ENCODE results near the gene SPAG17. TPM values are rescaled to one million over a fixed set of nuclear protein-coding genes. Genes with fewer than 3 reads are reported as not detected.

SPAG17 gene
- total RNA-seq = 0.52 TPM

DNA sequence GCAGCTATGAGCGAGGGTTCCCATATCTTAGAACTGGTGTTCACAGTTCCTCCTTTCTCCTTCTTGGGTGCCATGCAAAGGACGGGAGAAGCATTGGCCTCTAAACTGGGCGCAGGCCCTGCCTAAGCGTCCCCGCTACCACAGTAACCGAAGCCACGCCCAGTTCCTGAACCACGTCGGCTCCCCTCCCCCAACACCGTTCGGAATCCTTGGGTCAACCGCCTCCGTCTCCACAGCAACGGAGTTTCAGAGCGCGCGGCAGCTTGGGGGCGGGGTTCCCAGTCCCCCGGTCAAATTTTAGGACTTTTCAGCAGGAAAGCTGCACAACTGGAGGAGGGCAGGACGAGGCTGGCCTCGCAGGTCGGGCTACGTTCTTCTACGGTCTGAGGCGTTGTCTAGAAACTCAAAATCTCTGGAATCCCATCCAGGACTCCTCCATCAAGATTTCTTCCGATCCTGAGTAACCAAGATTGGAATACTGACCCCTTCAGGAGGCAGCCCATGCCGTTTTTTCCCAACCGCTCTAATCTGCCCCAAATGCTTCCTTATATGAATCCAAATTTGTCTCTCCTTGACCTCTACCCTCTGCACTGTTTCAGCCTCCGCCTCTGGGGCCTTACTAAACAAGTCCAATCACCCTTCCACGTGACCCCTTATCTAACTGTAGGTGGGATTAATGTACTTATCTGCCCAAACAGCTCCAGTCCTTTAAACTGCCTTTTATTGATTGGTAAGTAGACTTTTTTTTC, at the start of gene SPAG17:
SPAG17 (minus strand) TSS at position 145 of the 749 bp plus-strand sequence; CDS start at position 74, 71 bp downstream.
- H3K4me3 ChIP-seq (ENCODE audit: low read length in 3 of 3) = peak within 1 kb of the TSS; percentile 56 to 63 (median 56)
- H3K9me3 ChIP-seq (ENCODE audit: control insufficient read depth in 3 of 3, low read length in 3 of 3) = no peaks in the 10 kb centered on the region
- no peak within 1 kb of the TSS for H3K27ac ChIP-seq (ENCODE audit: low read depth, low read length)
- H3K9ac ChIP-seq (ENCODE audit: low read depth in 1 of 3, low read length in 3 of 3) = peak within 1 kb of the TSS in 1 of 3 donors; percentile 42
- no peaks in the 10 kb centered on the region for H3K27me3 ChIP-seq (ENCODE audit: control insufficient read depth in 3 of 3, insufficient read depth in 3 of 3, low read length in 3 of 3)
- H3K36me3 ChIP-seq (ENCODE audit: control insufficient read depth in 3 of 3, insufficient read depth in 3 of 3, low read length in 3 of 3) = no peaks in the 10 kb centered on the region
- H3K4me1 ChIP-seq (ENCODE audit: control insufficient read depth in 3 of 3, insufficient read depth in 3 of 3, low read length in 3 of 3) = peaks cover 0 to 6% (median 0%) of the 10 kb centered on the region in 3 donors

DNA sequence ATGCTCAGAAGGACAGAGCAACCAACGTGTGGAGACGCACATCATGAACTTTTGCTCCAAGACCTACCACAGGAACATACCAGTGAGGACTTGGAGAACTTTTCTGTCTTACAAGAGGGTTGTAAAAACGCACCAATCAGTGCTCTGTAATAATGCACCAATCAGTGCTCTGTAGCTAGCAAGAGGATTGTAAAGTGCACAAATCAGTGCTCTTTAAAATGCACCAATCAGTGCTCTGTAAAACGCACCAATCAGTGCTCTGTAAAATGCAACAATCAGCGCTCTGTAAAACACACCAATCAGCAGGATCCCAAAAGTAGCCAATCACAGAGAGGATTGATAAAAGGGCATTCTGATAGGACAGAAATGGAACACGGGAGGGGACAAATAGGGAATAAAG, 40.4 kb upstream of the SPAG17 start:
- Histone ChIP-seq H3K27me3 (ENCODE audit: control insufficient read depth in 3 of 3, insufficient read depth in 3 of 3, low read length in 3 of 3) (no peaks in the 10 kb centered on the region), H3K9me3 (ENCODE audit: control insufficient read depth in 3 of 3, low read length in 3 of 3) (no peaks in the 10 kb centered on the region), H3K4me3 (ENCODE audit: low read length in 3 of 3) (no peak overlapping the region), H3K27ac (ENCODE audit: low read depth, low read length) (no peak overlapping the region), H3K36me3 (ENCODE audit: control insufficient read depth in 3 of 3, insufficient read depth in 3 of 3, low read length in 3 of 3) (no peaks in the 10 kb centered on the region), H3K9ac (ENCODE audit: low read depth in 1 of 3, low read length in 3 of 3) (no peak overlapping the region), H3K4me1 (ENCODE audit: control insufficient read depth in 3 of 3, insufficient read depth in 3 of 3, low read length in 3 of 3) (peaks cover 0 to 3% (median 0%) of the 10 kb centered on the region in 3 donors)

DNA sequence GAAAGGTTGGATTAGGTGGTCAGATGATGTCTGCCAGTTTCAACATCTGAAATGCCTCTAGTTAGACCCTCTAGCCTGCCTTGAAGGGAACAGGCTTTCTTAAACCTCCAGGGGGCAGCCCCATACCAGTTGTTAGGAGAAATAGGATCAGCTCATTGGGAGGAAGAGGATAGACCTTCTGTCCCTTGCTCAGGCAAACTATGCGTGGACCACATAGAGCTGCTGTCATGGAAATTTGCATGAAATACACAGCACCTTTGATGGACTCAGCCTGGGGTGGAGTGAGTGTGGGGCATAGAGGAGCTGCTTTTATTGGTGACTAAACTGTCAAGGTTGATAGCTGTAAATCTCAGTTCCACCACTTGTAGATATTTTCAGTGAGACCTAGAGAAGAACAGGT, 38.4 kb upstream of the SPAG17 start:
- H3K36me3 ChIP-seq (ENCODE audit: control insufficient read depth in 3 of 3, insufficient read depth in 3 of 3, low read length in 3 of 3) = no peaks in the 10 kb centered on the region
- no peaks in the 10 kb centered on the region for H3K27me3 ChIP-seq (ENCODE audit: control insufficient read depth in 3 of 3, insufficient read depth in 3 of 3, low read length in 3 of 3)
- no peak overlapping the region for H3K4me3 ChIP-seq (ENCODE audit: low read length in 3 of 3)
- no peak overlapping the region for H3K9ac ChIP-seq (ENCODE audit: low read depth in 1 of 3, low read length in 3 of 3)
- H3K27ac ChIP-seq (ENCODE audit: low read depth, low read length) = no peak overlapping the region
- H3K4me1 ChIP-seq (ENCODE audit: control insufficient read depth in 3 of 3, insufficient read depth in 3 of 3, low read length in 3 of 3) = peaks cover 0 to 3% (median 0%) of the 10 kb centered on the region in 3 donors
- no peaks in the 10 kb centered on the region for H3K9me3 ChIP-seq (ENCODE audit: control insufficient read depth in 3 of 3, low read length in 3 of 3)

DNA sequence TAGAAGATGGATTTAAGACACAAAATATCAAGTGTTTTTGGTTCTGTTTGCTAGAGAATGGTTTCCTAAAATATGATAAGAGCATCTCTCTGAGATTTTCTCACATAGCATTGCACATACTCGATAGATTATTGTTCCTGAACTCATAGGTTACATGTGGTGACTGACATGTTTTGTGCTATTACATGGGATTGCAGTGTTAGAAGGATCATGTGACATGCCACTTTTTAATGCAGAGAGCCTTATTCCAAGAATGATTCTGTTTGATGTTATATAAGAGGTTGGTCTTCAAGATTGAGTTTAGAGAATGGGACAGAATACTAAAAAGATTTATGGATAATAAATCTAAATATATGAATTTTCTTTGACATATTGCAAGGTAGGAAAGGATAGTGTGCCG, 34.4 kb upstream of the SPAG17 start:
- H3K27me3 ChIP-seq (ENCODE audit: control insufficient read depth in 3 of 3, insufficient read depth in 3 of 3, low read length in 3 of 3) = no peaks in the 10 kb centered on the region
- no peaks in the 10 kb centered on the region for H3K9me3 ChIP-seq (ENCODE audit: control insufficient read depth in 3 of 3, low read length in 3 of 3)
- peaks cover 0 to 3% (median 0%) of the 10 kb centered on the region in 3 donors for H3K4me1 ChIP-seq (ENCODE audit: control insufficient read depth in 3 of 3, insufficient read depth in 3 of 3, low read length in 3 of 3)
- H3K27ac ChIP-seq (ENCODE audit: low read depth, low read length) = no peak overlapping the region
- no peak overlapping the region for H3K4me3 ChIP-seq (ENCODE audit: low read length in 3 of 3)
- no peaks in the 10 kb centered on the region for H3K36me3 ChIP-seq (ENCODE audit: control insufficient read depth in 3 of 3, insufficient read depth in 3 of 3, low read length in 3 of 3)
- no peak overlapping the region for H3K9ac ChIP-seq (ENCODE audit: low read depth in 1 of 3, low read length in 3 of 3)

DNA sequence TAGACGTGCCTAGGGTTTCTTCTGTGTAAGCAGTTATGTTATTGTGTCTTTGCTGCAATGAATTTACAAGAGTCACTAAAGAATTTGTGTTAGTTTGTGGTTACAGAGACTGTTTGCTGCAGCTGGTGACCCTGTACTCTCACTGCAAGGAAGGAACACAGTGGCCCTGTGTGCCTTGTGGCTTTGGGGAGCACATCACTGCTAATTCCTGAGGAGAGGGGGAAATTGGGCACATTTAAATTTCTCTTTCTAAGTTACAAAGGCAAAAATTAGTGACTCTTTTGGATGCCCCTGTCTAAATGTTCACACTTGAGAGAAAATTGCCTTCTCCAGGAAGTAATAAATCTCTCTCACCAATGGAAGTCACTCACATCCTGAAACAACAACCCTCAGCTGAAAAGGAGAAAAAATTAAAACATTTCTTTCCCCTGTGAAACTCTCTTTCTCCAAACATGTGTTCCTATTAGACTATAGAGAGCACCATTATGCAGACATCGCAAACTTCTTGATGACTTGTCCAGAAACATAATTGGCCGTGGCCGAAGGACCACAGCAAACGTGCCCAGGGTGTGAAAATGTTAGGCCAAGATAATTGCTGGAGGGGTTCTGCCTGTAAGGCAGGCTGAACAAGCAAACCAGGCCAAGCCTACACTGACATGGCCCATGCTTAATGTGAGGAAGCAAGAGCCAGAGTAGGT, 32.3 kb upstream of the SPAG17 start:
- H3K27ac ChIP-seq (ENCODE audit: low read depth, low read length) = no peak overlapping the region
- no peak overlapping the region for H3K4me3 ChIP-seq (ENCODE audit: low read length in 3 of 3)
- no peaks in the 10 kb centered on the region for H3K27me3 ChIP-seq (ENCODE audit: control insufficient read depth in 3 of 3, insufficient read depth in 3 of 3, low read length in 3 of 3)
- no peaks in the 10 kb centered on the region for H3K36me3 ChIP-seq (ENCODE audit: control insufficient read depth in 3 of 3, insufficient read depth in 3 of 3, low read length in 3 of 3)
- H3K9ac ChIP-seq (ENCODE audit: low read depth in 1 of 3, low read length in 3 of 3) = no peak overlapping the region
- H3K9me3 ChIP-seq (ENCODE audit: control insufficient read depth in 3 of 3, low read length in 3 of 3) = no peaks in the 10 kb centered on the region
- no peaks in the 10 kb centered on the region for H3K4me1 ChIP-seq (ENCODE audit: control insufficient read depth in 3 of 3, insufficient read depth in 3 of 3, low read length in 3 of 3)

DNA sequence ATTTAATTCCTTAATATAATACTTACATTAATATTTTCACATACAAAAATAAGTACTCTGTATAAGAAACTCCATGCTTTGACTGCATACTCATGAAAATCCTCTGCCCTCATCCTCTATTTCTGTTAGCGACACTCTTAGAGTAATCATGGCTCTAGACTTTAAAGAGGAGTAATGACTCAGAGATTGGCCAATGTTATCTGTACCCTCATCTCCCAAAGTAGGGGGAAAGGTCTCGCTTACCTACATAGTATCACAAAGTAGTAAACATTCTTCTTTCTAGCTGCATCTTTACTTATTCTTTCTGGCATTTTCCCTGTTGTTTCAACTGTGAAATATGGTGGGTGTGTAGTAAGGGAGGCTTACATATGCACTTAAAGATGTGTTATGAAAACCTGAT, 29.8 kb upstream of the SPAG17 start:
- H3K27ac ChIP-seq (ENCODE audit: low read depth, low read length) = no peak overlapping the region
- no peaks in the 10 kb centered on the region for H3K27me3 ChIP-seq (ENCODE audit: control insufficient read depth in 3 of 3, insufficient read depth in 3 of 3, low read length in 3 of 3)
- no peaks in the 10 kb centered on the region for H3K4me1 ChIP-seq (ENCODE audit: control insufficient read depth in 3 of 3, insufficient read depth in 3 of 3, low read length in 3 of 3)
- H3K9ac ChIP-seq (ENCODE audit: low read depth in 1 of 3, low read length in 3 of 3) = no peak overlapping the region
- H3K4me3 ChIP-seq (ENCODE audit: low read length in 3 of 3) = no peak overlapping the region
- no peaks in the 10 kb centered on the region for H3K36me3 ChIP-seq (ENCODE audit: control insufficient read depth in 3 of 3, insufficient read depth in 3 of 3, low read length in 3 of 3)
- H3K9me3 ChIP-seq (ENCODE audit: control insufficient read depth in 3 of 3, low read length in 3 of 3) = no peaks in the 10 kb centered on the region

DNA sequence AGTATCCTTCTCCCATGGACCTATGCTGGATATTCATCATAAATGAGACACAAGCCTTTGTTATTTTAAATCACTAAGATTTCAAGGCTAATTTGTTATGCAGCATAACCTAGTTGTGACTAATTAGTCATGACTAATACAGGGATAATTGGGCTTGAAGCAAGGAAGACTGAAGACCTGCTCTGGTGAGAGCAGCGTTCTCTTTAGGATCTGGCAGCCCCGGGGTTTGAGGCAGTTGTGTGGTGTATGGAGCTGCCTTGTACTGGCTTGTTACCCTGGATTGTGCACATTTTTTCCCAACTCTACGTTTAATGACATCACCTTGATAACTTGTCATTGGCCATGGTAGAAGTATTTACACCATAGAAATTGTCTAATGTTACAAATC, 25.7 kb upstream of the SPAG17 start:
- Histone ChIP-seq H3K9me3 (ENCODE audit: control insufficient read depth in 3 of 3, low read length in 3 of 3) (no peaks in the 10 kb centered on the region), H3K36me3 (ENCODE audit: control insufficient read depth in 3 of 3, insufficient read depth in 3 of 3, low read length in 3 of 3) (no peaks in the 10 kb centered on the region), H3K4me3 (ENCODE audit: low read length in 3 of 3) (no peak overlapping the region), H3K27me3 (ENCODE audit: control insufficient read depth in 3 of 3, insufficient read depth in 3 of 3, low read length in 3 of 3) (no peaks in the 10 kb centered on the region), H3K27ac (ENCODE audit: low read depth, low read length) (no peak overlapping the region), H3K4me1 (ENCODE audit: control insufficient read depth in 3 of 3, insufficient read depth in 3 of 3, low read length in 3 of 3) (no peaks in the 10 kb centered on the region), H3K9ac (ENCODE audit: low read depth in 1 of 3, low read length in 3 of 3) (no peak overlapping the region)

DNA sequence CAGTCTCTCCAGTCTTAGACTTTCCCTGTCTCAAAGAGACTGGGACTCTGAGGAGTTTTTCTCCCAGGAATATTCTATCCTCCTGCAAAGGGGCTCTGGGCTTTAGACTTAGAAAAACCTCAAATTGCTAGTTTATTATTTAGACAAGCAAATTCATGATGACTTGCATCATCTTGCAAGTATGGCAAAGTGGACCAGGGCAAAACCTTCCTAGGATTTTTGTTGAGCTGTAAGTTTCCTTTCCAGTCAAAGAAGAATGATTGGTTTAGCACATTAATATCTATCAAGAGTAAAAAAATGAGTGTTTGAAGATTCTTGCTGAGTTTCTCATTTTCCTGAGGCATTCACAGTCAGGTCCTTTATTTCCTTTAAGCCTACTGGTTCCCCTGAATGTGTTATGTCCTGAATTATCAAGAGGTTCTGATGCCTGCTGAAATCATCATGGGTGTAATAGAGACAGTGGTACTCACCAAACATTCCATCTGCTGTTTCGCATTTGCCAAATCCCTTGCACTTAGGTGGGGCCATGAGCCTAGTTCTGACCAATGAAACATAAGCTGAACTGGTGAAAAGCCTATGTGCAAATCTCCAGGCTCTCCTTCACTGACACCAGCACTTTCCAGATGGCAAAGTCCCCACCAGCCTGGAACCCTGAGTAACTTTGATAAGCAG, 25.2 kb upstream of the SPAG17 start:
- H3K27ac ChIP-seq (ENCODE audit: low read depth, low read length) = no peak overlapping the region
- no peaks in the 10 kb centered on the region for H3K36me3 ChIP-seq (ENCODE audit: control insufficient read depth in 3 of 3, insufficient read depth in 3 of 3, low read length in 3 of 3)
- no peaks in the 10 kb centered on the region for H3K27me3 ChIP-seq (ENCODE audit: control insufficient read depth in 3 of 3, insufficient read depth in 3 of 3, low read length in 3 of 3)
- no peaks in the 10 kb centered on the region for H3K4me1 ChIP-seq (ENCODE audit: control insufficient read depth in 3 of 3, insufficient read depth in 3 of 3, low read length in 3 of 3)
- H3K9me3 ChIP-seq (ENCODE audit: control insufficient read depth in 3 of 3, low read length in 3 of 3) = no peaks in the 10 kb centered on the region
- H3K4me3 ChIP-seq (ENCODE audit: low read length in 3 of 3) = no peak overlapping the region
- H3K9ac ChIP-seq (ENCODE audit: low read depth in 1 of 3, low read length in 3 of 3) = no peak overlapping the region

DNA sequence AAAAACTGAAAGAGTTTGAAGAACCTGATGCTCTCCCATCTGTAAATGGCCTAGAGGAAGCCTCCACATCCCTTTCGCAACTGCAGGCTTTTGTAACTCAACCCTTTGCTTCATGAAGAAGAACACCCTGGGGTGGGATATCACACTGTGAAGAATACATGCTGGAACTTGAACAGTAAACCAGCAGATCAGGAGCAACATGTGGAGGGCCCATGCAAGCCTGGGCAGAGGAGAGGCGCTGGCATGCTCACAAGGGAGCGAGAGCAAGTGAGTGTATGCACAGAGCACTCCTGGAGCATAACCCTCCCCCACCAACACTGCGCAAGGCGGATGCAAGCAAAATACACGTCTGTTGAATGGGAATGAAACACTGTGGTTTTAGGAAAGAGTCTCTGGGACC, 24.6 kb upstream of the SPAG17 start:
- H3K27me3 ChIP-seq (ENCODE audit: control insufficient read depth in 3 of 3, insufficient read depth in 3 of 3, low read length in 3 of 3) = no peaks in the 10 kb centered on the region
- no peak overlapping the region for H3K27ac ChIP-seq (ENCODE audit: low read depth, low read length)
- no peaks in the 10 kb centered on the region for H3K9me3 ChIP-seq (ENCODE audit: control insufficient read depth in 3 of 3, low read length in 3 of 3)
- H3K9ac ChIP-seq (ENCODE audit: low read depth in 1 of 3, low read length in 3 of 3) = no peak overlapping the region
- no peaks in the 10 kb centered on the region for H3K4me1 ChIP-seq (ENCODE audit: control insufficient read depth in 3 of 3, insufficient read depth in 3 of 3, low read length in 3 of 3)
- no peaks in the 10 kb centered on the region for H3K36me3 ChIP-seq (ENCODE audit: control insufficient read depth in 3 of 3, insufficient read depth in 3 of 3, low read length in 3 of 3)
- H3K4me3 ChIP-seq (ENCODE audit: low read length in 3 of 3) = no peak overlapping the region

DNA sequence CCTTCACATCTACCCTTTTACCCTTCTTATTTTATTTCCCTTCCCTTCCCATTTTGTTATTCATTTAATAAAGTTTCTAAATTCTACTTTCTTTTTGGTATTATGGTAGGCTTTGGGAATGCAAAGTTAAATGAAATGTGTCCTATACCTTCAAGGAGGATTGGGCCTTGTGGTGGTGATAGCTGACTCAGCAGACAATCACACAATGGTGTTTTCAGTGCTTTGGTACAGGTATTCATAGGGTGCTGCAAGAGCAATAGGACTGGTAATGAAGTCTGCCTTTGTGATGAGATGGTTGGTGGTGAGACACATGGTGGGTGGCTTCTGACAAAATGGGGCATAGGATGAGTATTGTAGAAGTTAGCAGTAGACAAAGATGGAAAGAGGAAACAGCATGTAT, 21.9 kb upstream of the SPAG17 start:
- H3K9ac ChIP-seq (ENCODE audit: low read depth in 1 of 3, low read length in 3 of 3) = no peak overlapping the region
- H3K4me3 ChIP-seq (ENCODE audit: low read length in 3 of 3) = no peak overlapping the region
- no peak overlapping the region for H3K27ac ChIP-seq (ENCODE audit: low read depth, low read length)
- H3K9me3 ChIP-seq (ENCODE audit: control insufficient read depth in 3 of 3, low read length in 3 of 3) = no peaks in the 10 kb centered on the region
- H3K36me3 ChIP-seq (ENCODE audit: control insufficient read depth in 3 of 3, insufficient read depth in 3 of 3, low read length in 3 of 3) = no peaks in the 10 kb centered on the region
- no peaks in the 10 kb centered on the region for H3K27me3 ChIP-seq (ENCODE audit: control insufficient read depth in 3 of 3, insufficient read depth in 3 of 3, low read length in 3 of 3)
- H3K4me1 ChIP-seq (ENCODE audit: control insufficient read depth in 3 of 3, insufficient read depth in 3 of 3, low read length in 3 of 3) = no peaks in the 10 kb centered on the region
